PC-9 (cell line): ENCODE data around the gene TBP.

ENCODE experiments used
- CTCF ChIP-seq: fragments of 200-600 bp; sonication (generic); conservative IDR thresholded peaks from 2 replicates; pipeline ENCODE4 v1.6.1; 2017; ENCODE audit warnings: mixed run types, antibody characterized with exemption, mild to moderate bottlenecking, moderate library complexity
- EZH2 ChIP-seq: fragments of 200-600 bp; sonication (generic); IDR thresholded peaks from 2 replicates; pipeline ENCODE4 v1.8.0; 2017; ENCODE audit warnings: antibody characterized with exemption, low read depth

GRCh38 chr6:170583756-170584180 lies 29.6 kb downstream of the TBP start:
- peak; percentile 34; the same call in 1 of the 2 replicates for TF ChIP-seq CTCF
- TF ChIP-seq EZH2, result no peak
